ENCODE results near the gene TOMM20. TPM values are rescaled to one million over a fixed set of nuclear protein-coding genes. Genes with fewer than 3 reads are reported as not detected.

TOMM20 gene
- total and polyA plus RNA-seq, 2 experiments from 2014 or later = 138 to 159 TPM

- no peak overlapping the region for H3K4me3 Mint-ChIP-seq
- no peaks in the 10 kb centered on the region for H3K4me1 Mint-ChIP-seq
- Histone ChIP-seq H3F3A (replicated peaks; ENCODE audit: low read depth) (0 out of 2 replicates have a peak, but pooled peaks cover 3% of the 10 kb centered on the region), H3K36me3 (ENCODE audit: insufficient read depth) (peaks cover 34% of the 10 kb centered on the region), H3K4me1 (ENCODE audit: insufficient read depth) (no peaks in the 10 kb centered on the region), H3K27me3 (ENCODE audit: insufficient read depth) (no peaks in the 10 kb centered on the region), H3K79me2 (replicated peaks; ENCODE audit: insufficient read depth) (peaks cover 53% of the 10 kb centered on the region), H4K20me1 (replicated peaks; ENCODE audit: insufficient read depth) (peaks cover 3% of the 10 kb centered on the region; the same call in 1 of the 2 replicates), H3K9me2 (ENCODE audit: insufficient read depth) (no peaks in the 10 kb centered on the region), H3K4me2 (no peak overlapping the region), H3K27ac (ENCODE audit: low read depth) (no peak overlapping the region), H3K4me3 (no peak overlapping the region), H2AFZ (no peak overlapping the region)
- peaks cover 7% of the 10 kb centered on the region for H3K27me3 Mint-ChIP-seq (ENCODE audit: insufficient read depth, low read depth, poor library complexity)
- H3K9me3 Mint-ChIP-seq = no peaks in the 10 kb centered on the region; the same call in 2 of the 3 replicates
- peaks cover 84% of the 10 kb centered on the region for H3K36me3 Mint-ChIP-seq (ENCODE audit: low read depth)
- H3K27ac Mint-ChIP-seq = no peak overlapping the region
- DNase-seq (ENCODE audit: low spot score) (no peak), ATAC-seq (no peak)
- TF ChIP-seq CREB1 (CRISPR knock-in tag; IDR thresholded peaks at IDR 0.05; ENCODE audit: low read depth) (no peak), JUNB (IDR thresholded peaks at IDR 0.05; ENCODE audit: unreplicated experiment) (no peak), NANOG (IDR thresholded peaks at IDR 0.05; ENCODE audit: borderline replicate concordance) (no peak), EZH2phosphoT487 (IDR thresholded peaks at IDR 0.05; ENCODE audit: unreplicated experiment) (no peak), EZH2 (IDR thresholded peaks at IDR 0.05; ENCODE audit: low read depth, unreplicated experiment) (no peak), ZNF462 (CRISPR knock-in tag; IDR thresholded peaks at IDR 0.05) (no peak), POLR2AphosphoS5 (IDR thresholded peaks at IDR 0.05; ENCODE audit: low read depth) (no peak), CTCF (conservative IDR thresholded peaks at IDR 0.05; ENCODE audit: low read depth in 2 of 2) (no peak), ZNF114 (CRISPR knock-in tag; IDR thresholded peaks at IDR 0.05) (no peak), REST (IDR thresholded peaks at IDR 0.05; ENCODE audit: unreplicated experiment) (no peak), ETS1 (IDR thresholded peaks at IDR 0.05) (no peak), ZNF331 (CRISPR knock-in tag; IDR thresholded peaks at IDR 0.05; ENCODE audit: low read depth) (no peak), STAT1 (IDR thresholded peaks at IDR 0.05; ENCODE audit: unreplicated experiment) (no peak)
These were observed 18.6 kb upstream of the TOMM20 start for GRCh38 chr1:235147269-235147668.
